ENCODE data around the gene ARHGAP6.

Gene ARHGAP6

DNA sequence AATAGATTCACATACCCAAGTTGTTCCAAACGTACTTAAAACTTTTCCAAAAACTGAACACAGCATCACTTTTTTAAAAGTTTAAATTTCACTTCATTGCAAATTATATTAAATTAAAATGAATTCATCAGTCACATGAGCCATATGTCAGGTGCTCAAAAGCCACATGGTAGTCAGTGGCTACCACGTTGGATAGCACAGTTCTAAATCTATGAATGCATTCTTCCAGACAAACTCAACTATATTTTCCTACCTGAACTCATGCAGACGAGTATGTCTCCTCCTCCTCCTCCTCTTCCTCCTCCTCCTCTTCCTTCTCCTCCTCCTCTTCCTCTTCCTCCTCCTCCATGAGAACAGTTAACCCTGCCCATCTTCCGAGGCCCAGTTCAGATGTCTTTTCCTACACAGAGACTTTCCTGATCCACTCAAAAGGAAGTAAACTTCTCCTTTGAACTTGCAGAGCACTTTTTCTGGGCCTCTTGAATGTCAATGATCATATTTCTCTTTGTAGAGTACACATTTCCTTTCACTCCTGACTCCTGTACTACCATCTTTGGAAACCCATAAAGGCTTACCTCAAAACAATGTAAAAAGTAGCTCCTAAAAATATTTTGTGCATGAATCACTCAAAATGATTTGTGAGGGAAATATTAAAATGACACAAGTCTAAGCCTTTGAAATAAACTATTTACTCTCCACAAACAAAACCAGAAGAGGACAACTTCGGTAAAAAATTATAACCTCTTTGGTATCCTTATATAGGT, 199.9 kb downstream of the ARHGAP6 start:
- WGBS, 2 experiments, result 85 to 91% methylated on average over 3 of the region's 5 CpGs
- Histone ChIP-seq H3K4me1 (ENCODE audit: control insufficient read depth, insufficient read depth, low read length) (no peaks in the 10 kb centered on the region), H3K9me3 (ENCODE audit: control insufficient read depth, low read length) (no peaks in the 10 kb centered on the region), H3K36me3 (ENCODE audit: control insufficient read depth, insufficient read depth, low read length) (no peaks in the 10 kb centered on the region), H3K27ac (ENCODE audit: insufficient read depth, low read depth, low read length, poor library complexity, severe bottlenecking) (no peak overlapping the region), H3K27me3 (ENCODE audit: control insufficient read depth, insufficient read depth, low read length, poor library complexity, severe bottlenecking) (no peaks in the 10 kb centered on the region), H3K4me3 (ENCODE audit: insufficient read depth, low read depth, low read length) (no peak overlapping the region)

GRCh38 chrX:11464836-11465463, 200.8 kb downstream of the ARHGAP6 start:
- H3K9me3 ChIP-seq (ENCODE audit: control insufficient read depth, low read length), result no peaks in the 10 kb centered on the region
- H3K4me1 ChIP-seq (ENCODE audit: control insufficient read depth, insufficient read depth, low read length), result no peaks in the 10 kb centered on the region
- H3K4me3 ChIP-seq (ENCODE audit: insufficient read depth, low read depth, low read length), result no peak overlapping the region
- 91 to 94% methylated on average over 7 to 8 of the region's 8 CpGs for WGBS, 2 experiments
- H3K27ac ChIP-seq (ENCODE audit: insufficient read depth, low read depth, low read length, poor library complexity, severe bottlenecking), result no peak overlapping the region
- no peaks in the 10 kb centered on the region for H3K36me3 ChIP-seq (ENCODE audit: control insufficient read depth, insufficient read depth, low read length)
- H3K27me3 ChIP-seq (ENCODE audit: control insufficient read depth, insufficient read depth, low read length, poor library complexity, severe bottlenecking), result no peaks in the 10 kb centered on the region

DNA sequence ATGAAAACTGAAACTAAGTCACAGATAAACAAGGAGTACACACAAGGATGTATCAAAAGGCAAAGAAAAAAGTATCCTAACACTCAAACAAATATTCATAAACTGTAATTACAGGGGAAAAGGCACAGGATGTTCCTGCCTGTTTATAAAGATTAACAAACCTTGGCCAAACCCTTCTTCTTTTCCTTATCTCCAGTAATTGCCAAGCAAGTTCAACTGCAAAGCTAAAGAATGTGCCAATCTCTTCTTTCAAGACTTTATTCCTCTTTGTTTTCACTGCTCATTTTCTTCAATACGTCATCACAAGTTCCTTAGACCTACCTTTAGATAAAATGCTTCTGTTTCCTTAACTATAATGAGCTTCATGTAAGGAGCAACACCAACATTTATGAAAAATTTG, 201.3 kb downstream of the ARHGAP6 start:
- Histone ChIP-seq H3K4me3 (ENCODE audit: insufficient read depth, low read depth, low read length) (no peak overlapping the region), H3K36me3 (ENCODE audit: control insufficient read depth, insufficient read depth, low read length) (no peaks in the 10 kb centered on the region), H3K27ac (ENCODE audit: insufficient read depth, low read depth, low read length, poor library complexity, severe bottlenecking) (no peak overlapping the region), H3K9me3 (ENCODE audit: control insufficient read depth, low read length) (no peaks in the 10 kb centered on the region), H3K4me1 (ENCODE audit: control insufficient read depth, insufficient read depth, low read length) (no peaks in the 10 kb centered on the region), H3K27me3 (ENCODE audit: control insufficient read depth, insufficient read depth, low read length, poor library complexity, severe bottlenecking) (no peaks in the 10 kb centered on the region)
- WGBS, 2 experiments, result 88 to 93% methylated on average over 1 of the region's 1 CpG

DNA sequence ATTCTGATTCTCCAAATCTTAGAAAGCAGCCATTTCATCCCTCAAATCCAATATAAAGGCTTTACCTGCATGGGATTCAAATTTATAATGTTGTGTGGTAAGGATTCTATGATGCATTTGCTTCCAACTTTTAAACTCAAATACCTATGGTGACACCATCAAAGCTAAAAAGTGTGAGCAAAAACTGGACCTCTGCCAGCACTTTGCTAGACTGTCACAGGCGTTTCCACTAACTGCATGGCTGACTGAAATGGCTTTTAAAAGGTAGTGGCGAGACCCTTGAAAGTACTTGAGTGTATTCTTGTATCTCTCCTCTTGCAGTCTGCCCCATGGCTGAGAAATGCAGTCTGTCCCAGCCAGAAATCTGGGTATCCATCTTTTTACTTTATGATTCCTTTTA, 203.1 kb downstream of the ARHGAP6 start:
- Histone ChIP-seq H3K36me3 (ENCODE audit: control insufficient read depth, insufficient read depth, low read length) (no peaks in the 10 kb centered on the region), H3K9me3 (ENCODE audit: control insufficient read depth, low read length) (no peaks in the 10 kb centered on the region), H3K27me3 (ENCODE audit: control insufficient read depth, insufficient read depth, low read length, poor library complexity, severe bottlenecking) (no peaks in the 10 kb centered on the region), H3K4me3 (ENCODE audit: insufficient read depth, low read depth, low read length) (no peak overlapping the region), H3K27ac (ENCODE audit: insufficient read depth, low read depth, low read length, poor library complexity, severe bottlenecking) (no peak overlapping the region), H3K4me1 (ENCODE audit: control insufficient read depth, insufficient read depth, low read length) (no peaks in the 10 kb centered on the region)
- WGBS, 2 experiments, result 90% methylated on average over 2 of the region's 2 CpGs

GRCh38 chrX:11462136-11462535, 203.6 kb downstream of the ARHGAP6 start:
- H3K4me1 ChIP-seq (ENCODE audit: control insufficient read depth, insufficient read depth, low read length), result no peaks in the 10 kb centered on the region
- 96% methylated on average over 5 of the region's 5 CpGs; no CpG with 5 or more reads in 1 of the 2 experiments for WGBS, 2 experiments

GRCh38 chrX:11461201-11462001, 204.3 kb downstream of the ARHGAP6 start:
- H3K4me3 ChIP-seq (ENCODE audit: insufficient read depth, low read depth, low read length), result no peak overlapping the region
- no peaks in the 10 kb centered on the region for H3K4me1 ChIP-seq (ENCODE audit: control insufficient read depth, insufficient read depth, low read length)
- no peak overlapping the region for H3K27ac ChIP-seq (ENCODE audit: insufficient read depth, low read depth, low read length, poor library complexity, severe bottlenecking)
- H3K27me3 ChIP-seq (ENCODE audit: control insufficient read depth, insufficient read depth, low read length, poor library complexity, severe bottlenecking), result no peaks in the 10 kb centered on the region
- H3K36me3 ChIP-seq (ENCODE audit: control insufficient read depth, insufficient read depth, low read length), result no peaks in the 10 kb centered on the region
- H3K9me3 ChIP-seq (ENCODE audit: control insufficient read depth, low read length), result no peaks in the 10 kb centered on the region
- 90 to 94% methylated on average over 5 of the region's 5 CpGs for WGBS, 2 experiments

More at GRCh38 chrX:11462136-11462535, 203.6 kb downstream of the ARHGAP6 start:
- Histone ChIP-seq H3K27me3 (ENCODE audit: control insufficient read depth, insufficient read depth, low read length, poor library complexity, severe bottlenecking) (no peaks in the 10 kb centered on the region), H3K27ac (ENCODE audit: insufficient read depth, low read depth, low read length, poor library complexity, severe bottlenecking) (no peak overlapping the region), H3K36me3 (ENCODE audit: control insufficient read depth, insufficient read depth, low read length) (no peaks in the 10 kb centered on the region), H3K4me3 (ENCODE audit: insufficient read depth, low read depth, low read length) (no peak overlapping the region), H3K9me3 (ENCODE audit: control insufficient read depth, low read length) (no peaks in the 10 kb centered on the region)

- no peak overlapping the region for H3K4me3 ChIP-seq (ENCODE audit: insufficient read depth, low read depth, low read length)
Measured at GRCh38 chrX:11460347-11460746, 205.4 kb downstream of the ARHGAP6 start.

DNA sequence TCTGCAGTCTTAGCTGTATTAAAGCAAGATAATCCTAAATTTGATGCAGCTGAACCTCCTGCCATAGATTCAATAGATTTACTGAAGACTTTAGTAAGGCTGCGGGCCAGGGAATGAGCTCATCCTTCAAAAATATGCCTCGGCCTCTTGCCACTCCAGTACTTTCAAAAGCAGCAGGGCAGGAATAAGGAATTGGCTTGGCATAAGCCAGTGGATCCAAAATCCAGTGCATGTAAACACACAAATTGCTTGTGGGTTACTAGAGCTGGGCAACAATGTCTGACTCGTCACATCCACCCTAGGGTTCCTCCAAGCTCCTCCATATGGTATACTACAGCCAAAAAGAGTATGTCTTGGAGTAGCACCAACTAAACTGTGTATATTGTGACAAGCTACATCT, 207.6 kb downstream of the ARHGAP6 start:
- Histone ChIP-seq H3K9me3 (ENCODE audit: control insufficient read depth, low read length) (no peaks in the 10 kb centered on the region), H3K27ac (ENCODE audit: insufficient read depth, low read depth, low read length, poor library complexity, severe bottlenecking) (no peak overlapping the region), H3K4me3 (ENCODE audit: insufficient read depth, low read depth, low read length) (no peak overlapping the region), H3K36me3 (ENCODE audit: control insufficient read depth, insufficient read depth, low read length) (no peaks in the 10 kb centered on the region), H3K4me1 (ENCODE audit: control insufficient read depth, insufficient read depth, low read length) (no peaks in the 10 kb centered on the region), H3K27me3 (ENCODE audit: control insufficient read depth, insufficient read depth, low read length, poor library complexity, severe bottlenecking) (no peaks in the 10 kb centered on the region)
- 93 to 100% methylated on average over 3 of the region's 3 CpGs for WGBS, 2 experiments

More at GRCh38 chrX:11460347-11460746, 205.4 kb downstream of the ARHGAP6 start:
- Histone ChIP-seq H3K4me1 (ENCODE audit: control insufficient read depth, insufficient read depth, low read length) (no peaks in the 10 kb centered on the region), H3K9me3 (ENCODE audit: control insufficient read depth, low read length) (no peaks in the 10 kb centered on the region), H3K27me3 (ENCODE audit: control insufficient read depth, insufficient read depth, low read length, poor library complexity, severe bottlenecking) (no peaks in the 10 kb centered on the region), H3K36me3 (ENCODE audit: control insufficient read depth, insufficient read depth, low read length) (no peaks in the 10 kb centered on the region), H3K27ac (ENCODE audit: insufficient read depth, low read depth, low read length, poor library complexity, severe bottlenecking) (no peak overlapping the region)
- WGBS, 2 experiments, result 90 to 94% methylated on average over 2 of the region's 2 CpGs

GRCh38 chrX:11451151-11451550, 214.6 kb downstream of the ARHGAP6 start:
- WGBS, 2 experiments, result 95 to 96% methylated on average over 4 to 5 of the region's 5 CpGs

GRCh38 chrX:11450354-11450753, 215.4 kb downstream of the ARHGAP6 start:
- Histone ChIP-seq H3K27ac (ENCODE audit: insufficient read depth, low read depth, low read length, poor library complexity, severe bottlenecking) (no peak overlapping the region), H3K4me1 (ENCODE audit: control insufficient read depth, insufficient read depth, low read length) (no peaks in the 10 kb centered on the region)

More at GRCh38 chrX:11451151-11451550, 214.6 kb downstream of the ARHGAP6 start:
- no peak overlapping the region for H3K27ac ChIP-seq (ENCODE audit: insufficient read depth, low read depth, low read length, poor library complexity, severe bottlenecking)
- no peaks in the 10 kb centered on the region for H3K36me3 ChIP-seq (ENCODE audit: control insufficient read depth, insufficient read depth, low read length)
- H3K4me1 ChIP-seq (ENCODE audit: control insufficient read depth, insufficient read depth, low read length), result no peaks in the 10 kb centered on the region
- no peak overlapping the region for H3K4me3 ChIP-seq (ENCODE audit: insufficient read depth, low read depth, low read length)
- no peaks in the 10 kb centered on the region for H3K27me3 ChIP-seq (ENCODE audit: control insufficient read depth, insufficient read depth, low read length, poor library complexity, severe bottlenecking)
- no peaks in the 10 kb centered on the region for H3K9me3 ChIP-seq (ENCODE audit: control insufficient read depth, low read length)

More at GRCh38 chrX:11450354-11450753, 215.4 kb downstream of the ARHGAP6 start:
- Histone ChIP-seq H3K4me3 (ENCODE audit: insufficient read depth, low read depth, low read length) (no peak overlapping the region), H3K27me3 (ENCODE audit: control insufficient read depth, insufficient read depth, low read length, poor library complexity, severe bottlenecking) (no peaks in the 10 kb centered on the region), H3K36me3 (ENCODE audit: control insufficient read depth, insufficient read depth, low read length) (no peaks in the 10 kb centered on the region), H3K9me3 (ENCODE audit: control insufficient read depth, low read length) (no peaks in the 10 kb centered on the region)
- WGBS, 2 experiments, result 57 to 60% methylated on average over 5 to 8 of the region's 8 CpGs
